HPDE6-E6E7 (cell line): ENCODE results near the gene TCF7L2.

ENCODE experiments used
- DNase-seq: peaks from one replicate; pipeline ENCODE4 v3.0.0; 2011; ENCODE audit warnings: missing footprints; ENCODE audit errors: extremely low spot score

Gene TCF7L2

DNA sequence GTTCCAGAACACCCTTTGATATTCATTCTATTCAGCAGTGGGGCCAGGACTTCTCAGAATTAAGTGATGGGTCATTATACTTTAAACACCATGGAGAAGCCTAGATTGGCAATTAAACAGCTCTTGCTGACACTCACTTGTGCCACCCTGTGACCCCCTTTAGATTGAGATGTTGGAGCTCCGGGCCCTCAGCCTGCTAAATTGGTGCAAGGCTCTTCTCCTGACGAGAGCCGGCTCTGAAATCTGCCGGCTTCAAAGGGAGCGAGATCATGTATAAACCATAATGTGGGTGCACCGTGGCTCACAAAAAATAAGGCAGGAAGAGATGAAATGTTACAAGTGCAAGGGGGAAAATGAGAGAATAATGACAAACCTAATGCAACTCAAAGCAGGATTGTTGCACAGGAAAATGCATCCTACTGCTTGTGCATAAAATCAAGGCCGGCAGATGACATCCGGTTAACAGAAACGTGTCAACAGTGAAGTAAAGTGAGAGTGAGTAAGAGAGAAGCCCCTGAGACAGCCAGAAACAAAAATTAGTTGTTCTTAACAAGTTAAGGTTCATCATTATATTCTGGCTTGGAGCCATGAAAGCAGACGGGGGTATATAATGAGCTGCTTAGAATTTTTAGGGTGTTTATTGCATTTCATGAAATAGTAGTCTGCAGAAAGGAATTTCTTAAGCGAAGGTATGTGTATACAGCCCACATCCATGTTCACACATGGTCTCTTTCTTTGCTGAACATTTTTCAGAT is 198.2 kb downstream of the TCF7L2 start:
- DNase-seq = no peak

DNA sequence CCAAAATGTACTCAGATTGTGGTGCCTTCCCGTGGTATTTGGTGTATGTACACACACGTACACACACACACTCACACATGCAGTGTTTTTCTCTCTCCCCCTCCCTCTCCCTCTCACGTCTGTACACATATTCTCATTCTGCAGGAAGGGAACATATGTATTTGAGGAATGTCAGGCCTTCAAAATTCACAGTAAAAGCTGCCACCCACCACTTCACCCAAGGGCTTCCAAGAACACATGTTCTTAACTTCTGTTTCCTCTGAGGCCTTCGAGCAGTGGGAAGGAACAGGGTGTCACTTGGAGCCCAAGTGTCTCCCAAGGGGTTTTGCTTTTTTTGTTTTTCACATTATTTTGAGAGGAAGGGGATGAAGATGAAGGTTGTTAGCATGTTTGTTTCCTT is 198.9 kb downstream of the TCF7L2 start:
- no peak for DNase-seq

GRCh38 chr10:113149626-113150025 is 199.6 kb downstream of the TCF7L2 start:
- DNase-seq = no peak

GRCh38 chr10:113151190-113151666 is 201.2 kb downstream of the TCF7L2 start:
- DNase-seq = no peak

- DNase-seq = no peak
Observed at GRCh38 chr10:113153493-113154102, 203.6 kb downstream of the TCF7L2 start.

GRCh38 chr10:113157441-113157840 is 207.4 kb downstream of the TCF7L2 start:
- DNase-seq = no peak

GRCh38 chr10:113158183-113158582 is 208.1 kb downstream of the TCF7L2 start:
- DNase-seq = no peak

DNA sequence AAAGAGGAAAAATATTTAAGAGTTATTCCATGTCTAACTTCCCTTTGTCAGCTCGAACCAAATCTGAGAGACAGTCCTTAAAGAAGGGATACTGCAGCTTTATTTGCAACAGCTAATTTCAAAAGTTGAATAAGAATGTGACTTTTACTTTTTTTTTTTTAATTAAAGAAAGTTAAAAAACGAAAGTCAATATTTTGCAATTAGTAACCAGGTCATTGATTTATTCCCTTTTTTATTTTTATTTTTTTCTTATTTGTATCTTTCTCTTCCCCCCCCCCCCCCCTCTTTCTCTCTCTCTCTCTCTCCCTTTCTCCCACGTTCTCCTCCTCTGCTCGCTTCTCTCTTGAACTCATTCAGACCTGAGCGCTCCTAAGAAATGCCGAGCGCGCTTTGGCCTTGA is 209.5 kb downstream of the TCF7L2 start:
- DNase-seq = no peak

GRCh38 chr10:113160641-113161040 is 210.6 kb downstream of the TCF7L2 start:
- DNase-seq = no peak

GRCh38 chr10:113161066-113161465 is 211.0 kb downstream of the TCF7L2 start:
- no peak for DNase-seq

DNA sequence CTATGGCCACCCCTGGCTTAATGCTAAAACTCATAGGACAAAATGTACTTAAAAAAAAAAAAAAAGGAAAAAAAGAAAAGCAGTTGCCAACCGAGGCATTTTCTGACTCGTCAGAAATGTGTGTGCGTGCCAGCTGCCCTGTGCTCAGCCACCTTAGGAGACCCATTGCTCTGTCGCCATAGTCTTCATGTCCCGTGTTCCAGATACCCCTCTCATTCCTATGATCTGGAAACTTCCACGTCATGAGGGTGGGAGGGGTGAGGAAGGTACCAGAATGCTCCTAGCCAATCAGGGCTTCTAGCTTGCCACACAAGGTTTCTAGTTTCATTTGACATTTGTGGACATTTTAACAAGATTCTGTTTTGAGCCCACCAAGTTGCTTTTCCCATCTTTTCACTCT is 212.9 kb downstream of the TCF7L2 start:
- DNase-seq = no peak

GRCh38 chr10:113165673-113166072 is 215.6 kb downstream of the TCF7L2 start:
- DNase-seq = no peak

GRCh38 chr10:113167702-113168101 is 217.7 kb downstream of the TCF7L2 start:
- no peak for DNase-seq

GRCh38 chr10:113168584-113168983 is 218.5 kb downstream of the TCF7L2 start:
- DNase-seq = no peak

DNA sequence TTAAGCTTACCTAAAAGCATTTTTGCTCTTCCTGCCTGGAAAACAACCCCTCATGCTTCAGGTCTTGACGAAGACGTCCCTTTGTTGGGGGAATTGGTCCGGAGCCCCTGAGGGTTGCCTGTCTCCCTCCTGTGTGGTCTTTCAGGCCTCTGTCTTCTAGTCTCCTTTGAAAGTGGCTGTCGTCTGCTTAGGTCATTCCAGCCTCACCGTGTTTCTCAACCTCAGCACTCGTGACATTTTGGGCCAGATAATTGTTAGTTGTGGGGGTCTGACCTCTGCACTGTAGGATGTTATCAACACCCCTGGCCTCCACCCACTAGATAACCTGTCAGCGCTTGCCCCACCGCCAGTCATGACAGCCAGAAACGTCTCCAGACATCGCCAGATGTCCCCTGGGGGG is 219.1 kb downstream of the TCF7L2 start:
- DNase-seq = no peak

GRCh38 chr10:113169853-113170460 is 219.9 kb downstream of the TCF7L2 start:
- no peak for DNase-seq

- DNase-seq = no peak
Observed at GRCh38 chr10:113171662-113172061, 221.6 kb downstream of the TCF7L2 start.

- DNase-seq = no peak
Observed at GRCh38 chr10:113175176-113175575, 225.1 kb downstream of the TCF7L2 start.

DNA sequence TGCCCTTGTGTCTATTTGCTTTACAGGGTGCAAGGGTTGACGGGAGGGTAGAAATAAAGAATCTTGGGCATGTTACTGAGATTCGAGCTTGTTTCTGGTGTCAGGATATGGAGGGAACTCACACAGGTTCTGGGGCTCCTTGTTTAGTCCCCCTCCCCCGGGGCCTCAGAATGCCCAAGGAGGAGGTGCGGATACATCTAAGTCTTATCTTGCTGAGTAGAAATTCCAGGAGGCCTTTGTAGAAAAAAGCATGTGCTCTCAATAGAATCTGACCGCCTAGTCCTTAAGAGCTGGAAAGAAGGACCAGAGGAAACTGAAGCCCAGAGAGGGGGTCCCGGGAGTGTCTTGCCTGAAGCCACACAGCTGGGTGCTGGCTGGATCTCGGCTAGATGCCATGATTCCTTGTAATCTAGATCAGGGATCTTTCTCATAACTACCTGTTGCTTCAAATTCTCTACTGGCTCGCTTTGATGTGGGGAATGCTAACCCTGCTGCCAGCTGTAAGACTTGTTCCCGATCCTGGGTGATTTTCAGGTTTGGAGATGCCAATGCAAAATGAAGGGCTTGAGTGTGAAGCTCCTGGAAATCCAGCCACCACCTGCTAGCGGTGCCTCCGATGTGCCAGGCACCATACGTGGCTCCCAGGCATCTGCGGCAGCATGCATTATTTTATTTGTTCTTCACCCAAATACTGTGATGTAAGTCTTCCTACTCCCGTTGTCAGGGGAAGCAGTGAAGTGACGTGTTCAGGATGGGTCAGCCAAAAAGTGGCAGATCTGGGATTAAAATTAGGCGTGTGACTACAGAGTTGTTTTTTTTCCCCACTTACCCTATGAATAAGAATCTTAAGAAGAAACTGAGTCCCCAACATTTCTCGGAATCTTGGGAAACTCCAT is 226.0 kb downstream of the TCF7L2 start:
- no peak for DNase-seq

- no peak for DNase-seq
Observed at GRCh38 chr10:113176652-113177155, 226.7 kb downstream of the TCF7L2 start.

- no peak for DNase-seq
Observed at GRCh38 chr10:113177156-113177935, 227.3 kb downstream of the TCF7L2 start.
